ENCODE results near the gene IPO4.

IPO4 gene

GRCh38 chr14:24145690-24146452 is 42.7 kb downstream of the IPO4 start:
- DNase-seq = no peak

- DNase-seq = no peak
Measured at GRCh38 chr14:24145219-24145618, 43.4 kb downstream of the IPO4 start.

- no peak for DNase-seq
Measured at GRCh38 chr14:24144451-24144850, 44.2 kb downstream of the IPO4 start.

GRCh38 chr14:24143511-24143910 is 45.1 kb downstream of the IPO4 start:
- DNase-seq = no peak

- DNase-seq = peak; percentile 96 to 99
Measured at GRCh38 chr14:24141097-24141880, 47.3 kb downstream of the IPO4 start, which contains the start of gene EMC9. Gene EMC9 (minus strand): TSS chr14:24141591. CDS start chr14:24141304, 287 bp downstream.

- no peak for DNase-seq
Measured at GRCh38 chr14:24139272-24139934, 49.2 kb downstream of the IPO4 start.

- DNase-seq = no peak
Measured at GRCh38 chr14:24138396-24139271, 50.0 kb downstream of the IPO4 start.

- DNase-seq = no peak
Measured at GRCh38 chr14:24137529-24138395, 50.9 kb downstream of the IPO4 start.

- DNase-seq = no peak
Measured at GRCh38 chr14:24136684-24137528, 51.7 kb downstream of the IPO4 start.

GRCh38 chr14:24135834-24136683 is 52.6 kb downstream of the IPO4 start, which contains the start of gene PSME1:
Gene PSME1 (plus strand): TSS chr14:24136194. CDS start chr14:24136263, 69 bp downstream.
- DNase-seq = peak; percentile 74 to 79

- DNase-seq = no peak
Measured at GRCh38 chr14:24135584-24135833, 53.1 kb downstream of the IPO4 start.

GRCh38 chr14:24133735-24134134 is 54.9 kb downstream of the IPO4 start:
- DNase-seq = no peak

GRCh38 chr14:24132976-24133375 is 55.6 kb downstream of the IPO4 start:
- no peak for DNase-seq

- DNase-seq = no peak
Measured at GRCh38 chr14:24132061-24132685, 56.4 kb downstream of the IPO4 start.

- no peak for DNase-seq
Measured at GRCh38 chr14:24131549-24131966, 57.1 kb downstream of the IPO4 start.

GRCh38 chr14:24130717-24131548 is 57.7 kb downstream of the IPO4 start:
- DNase-seq = no peak

- no peak for DNase-seq
Measured at GRCh38 chr14:24130380-24130716, 58.3 kb downstream of the IPO4 start, which contains the start of gene FITM1. Gene FITM1 (plus strand): TSS chr14:24130659. CDS start chr14:24131564, 905 bp downstream.

Measured in cerebellar nuclear complex (tissue), 1 donor.